Fibroblast of villous mesenchyme (primary cell): ENCODE data around the gene CHRM2. TPM values are rescaled to one million over a fixed set of nuclear protein-coding genes. Genes with fewer than 3 reads are reported as not detected.

Experiments used
- DNase-seq: peaks from one replicate; pipeline ENCODE4 v3.0.0-alpha.2; 2010; ENCODE audit warnings: low read depth
- H3K4me3 ChIP-seq: 2 replicates; pipeline ENCODE4 v1.5.1; 2011; ENCODE audit warnings: low read depth, mild to moderate bottlenecking, low read length
- CTCF ChIP-seq: IDR thresholded peaks from 2 replicates; pipeline ENCODE4 v1.5.1; 2012; ENCODE audit warnings: low read depth, mild to moderate bottlenecking, low read length; ENCODE audit not compliant: insufficient read depth
- small RNA-seq: library from RNA; depleted of rRNA; stranded (forward); fragments of <200 nt; gene quantifications from one replicate; pipeline ENCODE3, GENCODE V24; 2012
- total RNA-seq: library from RNA; depleted of rRNA; stranded (reverse); fragments of >200 nt; gene quantifications from 2 replicates; pipeline ENCODE4 v1.2.3, GENCODE V29; 2012

The CHRM2 gene
- total RNA-seq, 1 donor, result 28.9 TPM

DNA sequence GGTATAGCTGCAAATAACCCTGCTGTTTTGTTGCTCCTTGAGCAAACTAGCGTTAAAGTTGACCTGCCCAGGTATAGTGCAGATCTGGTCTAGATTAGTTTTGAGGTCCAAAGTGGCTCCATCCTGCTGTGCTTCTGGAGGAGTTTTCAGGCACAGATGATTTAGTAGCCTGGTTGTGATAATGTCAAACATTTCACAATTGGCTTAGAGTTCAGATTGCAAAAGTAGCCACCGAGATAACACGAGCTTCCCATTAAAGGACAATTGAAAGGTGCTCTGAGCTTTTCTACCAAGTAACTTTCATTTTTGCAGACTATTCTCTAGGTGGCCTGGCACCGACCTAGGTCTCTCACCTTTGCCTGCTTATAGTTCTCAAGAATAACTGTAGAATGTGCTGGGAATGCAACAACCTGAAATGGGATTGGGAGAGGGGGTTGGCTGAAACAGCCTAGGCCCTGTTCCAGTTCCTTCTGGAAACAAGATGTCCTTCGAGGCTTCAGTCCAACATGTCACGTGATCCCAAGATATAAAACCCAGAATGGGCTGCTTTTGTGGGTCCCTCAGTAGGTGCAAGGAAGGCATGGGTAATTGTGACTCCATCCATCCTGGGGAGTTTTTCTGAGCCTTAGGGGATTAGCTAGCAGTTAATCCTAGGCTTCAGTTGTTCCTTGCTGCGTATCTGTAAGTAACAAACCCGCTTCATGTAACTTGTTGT lies 201.0 kb downstream of the CHRM2 start:
- no peak overlapping the region for H3K4me3 ChIP-seq
- no peak for TF ChIP-seq CTCF
- no peak for DNase-seq

Small RNA genes lying within 50 kb of the gene (small RNA-seq; reads per million reads assigned to genes)
- not detected for gene KRT8P51
- gene MIR490, result not detected
